ENCODE data around the gene BANF1. TPM values are rescaled to one million over a fixed set of nuclear protein-coding genes. Genes with fewer than 3 reads are reported as not detected.

BANF1 gene
- total RNA-seq, 2 experiments from 2014 or later = 264 to 280 TPM

DNA sequence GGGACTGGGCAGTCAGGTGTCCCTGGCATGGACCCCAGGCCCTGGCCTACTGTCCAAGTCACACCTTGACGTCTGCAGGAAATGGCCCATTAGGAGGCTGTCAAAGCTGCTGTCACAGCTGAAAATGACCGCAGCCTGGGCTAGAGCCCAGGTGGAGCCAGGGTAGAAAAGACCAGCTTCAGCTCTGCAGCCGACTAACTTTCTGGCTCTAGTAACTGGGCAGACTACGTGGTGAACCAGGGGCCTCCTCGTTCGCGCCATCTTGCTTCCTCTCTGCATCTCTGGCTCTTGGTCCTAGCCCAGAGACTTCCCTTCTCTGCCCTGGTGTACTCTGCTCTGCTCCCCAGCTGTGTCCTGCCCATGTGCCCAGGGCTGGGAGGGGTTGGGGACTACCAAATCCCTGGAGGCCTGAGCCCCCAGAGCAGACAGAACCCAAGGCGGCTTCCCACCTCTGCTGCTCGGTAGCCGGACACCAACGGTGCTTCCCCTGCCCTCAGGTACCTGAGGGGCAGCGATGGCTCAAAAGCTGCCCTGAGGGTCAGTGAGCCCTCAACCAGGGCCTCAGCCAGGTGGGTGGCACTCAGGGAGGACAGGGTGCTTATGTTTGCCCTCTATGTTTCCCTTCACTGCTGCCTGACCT, 21.1 kb upstream of the BANF1 start:
- Mint-ChIP-seq H3K27ac (no peak overlapping the region), H3K36me3 (peaks cover 16% of the 10 kb centered on the region)
- intact Hi-C loops (cut with micrococcal nuclease) = no loop called here

GRCh38 chr11:65981972-65982823, 20.1 kb upstream of the BANF1 start:
- peaks cover 13% of the 10 kb centered on the region for H3K36me3 Mint-ChIP-seq
- ChIA-PET CTCF (interaction anchor here (0.9 to 1.3 kb wide), 2 partner anchors 17 to 92 kb away, joined by 3 to 4 read pairs; partner anchors contain the start of gene CCDC85B), POLR2A (interaction anchor here (0.7 to 0.8 kb wide), 2 partner anchors 98 to 320 kb away, joined by 3 read pairs; no protein-coding TSS in a partner anchor)
- no peak overlapping the region for H3K4me3 Mint-ChIP-seq
- no peak overlapping the region for H3K27ac Mint-ChIP-seq
- DNase-seq = no peak
- intact Hi-C loops (cut with micrococcal nuclease) = no loop called here
- H3K9me3 Mint-ChIP-seq = no peaks in the 10 kb centered on the region
- H3K4me1 Mint-ChIP-seq (ENCODE audit: low read depth) = no peaks in the 10 kb centered on the region
- no peaks in the 10 kb centered on the region for H3K27me3 Mint-ChIP-seq

More for the DNA sequence above, 21.1 kb upstream of the BANF1 start:
- POLR2A ChIA-PET = no interaction called here
- H3K4me3 Mint-ChIP-seq = no peak overlapping the region
- CTCF ChIA-PET = interaction anchor here (1.0 kb wide), 1 partner anchor 97 kb away, joined by 3 read pairs; no protein-coding TSS in a partner anchor
- H3K9me3 Mint-ChIP-seq = no peaks in the 10 kb centered on the region
- DNase-seq = no peak
- no peaks in the 10 kb centered on the region for H3K27me3 Mint-ChIP-seq
- H3K4me1 Mint-ChIP-seq (ENCODE audit: low read depth) = no peaks in the 10 kb centered on the region

DNA sequence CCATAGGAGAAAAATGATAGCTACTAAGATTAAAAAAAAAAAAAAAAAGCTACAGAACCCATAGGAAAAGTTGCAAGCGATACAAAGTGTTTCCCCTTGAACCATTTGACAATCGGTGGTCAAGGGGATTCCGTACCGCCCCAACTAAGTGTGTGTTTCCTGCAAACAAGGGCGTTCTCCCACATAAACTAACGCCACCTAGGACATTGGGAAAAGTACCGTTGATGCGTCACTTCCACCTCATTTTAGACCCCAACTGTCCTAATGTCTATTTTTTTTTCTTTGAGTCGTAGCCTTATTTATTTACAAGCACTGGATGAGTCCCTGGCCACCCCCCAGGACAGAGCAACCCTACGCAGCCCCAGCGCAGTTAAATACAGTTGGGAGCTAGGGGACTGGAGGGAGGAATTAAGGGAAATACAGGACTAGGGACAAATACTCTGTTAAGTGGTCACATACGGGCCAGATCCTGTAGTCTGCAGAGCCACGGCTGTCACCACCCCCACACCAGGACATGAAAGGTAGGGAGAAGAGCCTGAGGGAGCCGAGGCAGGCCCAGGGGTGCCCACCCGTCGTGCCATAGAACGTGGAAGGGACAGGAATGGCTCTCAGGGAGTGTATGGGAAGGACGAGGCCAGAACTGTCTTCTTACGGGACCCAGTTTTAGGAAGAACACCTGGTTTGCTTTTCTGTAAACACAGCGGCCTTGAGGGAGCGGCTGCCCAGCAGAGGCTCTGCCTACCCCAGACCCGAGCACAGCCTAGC, 19.3 kb upstream of the BANF1 start:
- DNase-seq = no peak
- Mint-ChIP-seq H3K9me3 (no peaks in the 10 kb centered on the region), H3K36me3 (peaks cover 9% of the 10 kb centered on the region), H3K4me3 (no peak overlapping the region), H3K27me3 (no peaks in the 10 kb centered on the region), H3K27ac (no peak overlapping the region), H3K4me1 (ENCODE audit: low read depth) (no peaks in the 10 kb centered on the region)
- ChIA-PET POLR2A (interaction anchor here (0.7 to 0.8 kb wide), 2 partner anchors 99 to 321 kb away, joined by 3 read pairs; no protein-coding TSS in a partner anchor), CTCF (interaction anchor here (0.9 to 1.3 kb wide), 2 partner anchors 16 to 93 kb away, joined by 3 to 4 read pairs; partner anchors contain the start of gene CCDC85B)
- intact Hi-C loops (cut with micrococcal nuclease) = no loop called here

GRCh38 chr11:65983589-65983987, 18.7 kb upstream of the BANF1 start:
- no peak for DNase-seq
- CTCF ChIA-PET = interaction anchor here (1.3 kb wide), 1 partner anchor 93 kb away, joined by 4 read pairs; the partner anchor contains the start of gene CCDC85B
- Mint-ChIP-seq H3K4me1 (ENCODE audit: low read depth) (no peaks in the 10 kb centered on the region), H3K27ac (no peak overlapping the region), H3K9me3 (no peaks in the 10 kb centered on the region), H3K36me3 (peaks cover 6% of the 10 kb centered on the region), H3K27me3 (no peaks in the 10 kb centered on the region), H3K4me3 (no peak overlapping the region)
- intact Hi-C loops (cut with micrococcal nuclease) = no loop called here
- POLR2A ChIA-PET = interaction anchor here (0.8 kb wide), 1 partner anchor 100 kb away, joined by 3 read pairs; no protein-coding TSS in a partner anchor

DNA sequence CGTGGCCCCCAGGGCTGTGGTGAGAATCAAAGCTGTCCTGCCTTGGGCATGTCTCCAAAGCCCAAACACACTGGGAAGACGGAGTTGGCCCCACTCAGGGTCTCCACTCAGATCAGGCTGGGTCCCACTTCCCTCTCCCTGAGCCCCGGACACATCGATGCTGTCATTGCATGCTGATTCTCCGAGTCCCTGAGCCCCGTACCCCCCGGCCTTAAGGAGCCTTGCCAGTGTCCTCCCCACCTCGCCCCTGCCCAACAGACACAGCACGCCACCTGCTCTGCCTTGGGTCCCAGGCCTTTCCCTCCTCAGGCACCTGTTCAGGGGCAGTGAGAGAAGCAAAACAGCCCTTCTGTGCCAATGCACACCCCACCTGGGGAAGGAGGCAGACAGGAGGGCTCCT, 15.0 kb upstream of the BANF1 start:
- Mint-ChIP-seq H3K27me3 (no peaks in the 10 kb centered on the region), H3K4me1 (ENCODE audit: low read depth) (peaks cover 4% of the 10 kb centered on the region), H3K36me3 (peaks cover 8% of the 10 kb centered on the region), H3K4me3 (no peak overlapping the region), H3K9me3 (no peaks in the 10 kb centered on the region), H3K27ac (no peak overlapping the region)
- DNase-seq = no peak
- CTCF ChIA-PET = interaction anchor here (1.0 to 6.3 kb wide), 2 partner anchors 69 to 100 kb away, joined by 3 to 156 read pairs; partner anchors contain the start of genes C11orf68, CCDC85B and FIBP
- intact Hi-C loops (cut with micrococcal nuclease) = no loop called here
- POLR2A ChIA-PET = interaction anchor here (1.3 kb wide), 1 partner anchor 97 kb away, joined by 3 read pairs; the partner anchor contains the start of gene CCDC85B

- no peaks in the 10 kb centered on the region for H3K27me3 Mint-ChIP-seq
- POLR2A ChIA-PET = interaction anchor here (0.6 to 1.3 kb wide), 2 partner anchors 98 to 104 kb away, joined by 3 read pairs; partner anchors contain the start of gene CCDC85B
- no peaks in the 10 kb centered on the region for H3K9me3 Mint-ChIP-seq
- H3K27ac Mint-ChIP-seq = peak overlapping the region; percentile 74
- peaks cover 8% of the 10 kb centered on the region for H3K36me3 Mint-ChIP-seq
- CTCF ChIA-PET = interaction anchor here (0.6 to 6.3 kb wide), 22 partner anchors 10 to 277 kb away, joined by 3 to 156 read pairs (median 4); partner anchors contain the start of genes AP5B1, BANF1, CCDC85B and EIF1AD
- intact Hi-C loops (cut with micrococcal nuclease) = loop anchor here (1.0 kb wide), 5 partner anchors 33 to 278 kb away; partner anchors contain the start of genes C11orf68 and DRAP1
- peak; percentile 95 for DNase-seq
- H3K4me3 Mint-ChIP-seq = no peak overlapping the region
- peaks cover 4% of the 10 kb centered on the region for H3K4me1 Mint-ChIP-seq (ENCODE audit: low read depth)
These were observed 13.3 kb upstream of the BANF1 start for GRCh38 chr11:65988791-65989592.

- Mint-ChIP-seq H3K4me3 (no peak overlapping the region), H3K9me3 (no peaks in the 10 kb centered on the region), H3K36me3 (peaks cover 11% of the 10 kb centered on the region), H3K4me1 (ENCODE audit: low read depth) (peaks cover 6% of the 10 kb centered on the region), H3K27ac (no peak overlapping the region), H3K27me3 (no peaks in the 10 kb centered on the region)
- intact Hi-C loops (cut with micrococcal nuclease) = no loop called here
- DNase-seq = no peak
- ChIA-PET POLR2A (no interaction called here), CTCF (interaction anchor here (0.9 to 6.3 kb wide), 6 partner anchors 11 to 287 kb away, joined by 3 to 156 read pairs (median 6); partner anchors contain the start of genes BANF1, CCDC85B, FIBP and KAT5)
These were observed 10.2 kb upstream of the BANF1 start for GRCh38 chr11:65992056-65992455.

DNA sequence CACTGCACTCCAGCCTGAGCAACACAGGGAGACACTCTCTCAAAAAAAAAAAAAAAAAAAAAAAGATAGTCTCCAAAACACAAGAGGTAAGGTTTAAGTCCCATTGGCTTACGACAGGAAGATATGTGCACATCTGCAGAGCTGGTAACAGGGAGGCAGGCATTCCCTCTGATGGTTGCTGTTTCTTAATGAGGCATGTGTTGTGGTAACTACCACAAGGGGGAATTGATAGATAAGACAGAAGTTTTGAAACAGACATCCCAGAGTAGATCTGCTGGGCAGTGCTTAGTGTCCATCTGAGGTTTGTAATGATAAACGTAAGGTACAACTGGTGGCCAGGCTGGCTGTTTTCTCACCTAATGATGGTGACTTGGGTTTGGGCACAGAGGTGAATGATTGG, 5.0 kb upstream of the BANF1 start:
- peaks cover 34% of the 10 kb centered on the region for H3K36me3 Mint-ChIP-seq
- no peak overlapping the region for H3K27ac Mint-ChIP-seq
- ChIA-PET POLR2A (no interaction called here), CTCF (no interaction called here)
- intact Hi-C loops (cut with micrococcal nuclease) = no loop called here
- H3K4me3 Mint-ChIP-seq = no peak overlapping the region
- no peaks in the 10 kb centered on the region for H3K9me3 Mint-ChIP-seq
- peaks cover 24% of the 10 kb centered on the region for H3K4me1 Mint-ChIP-seq (ENCODE audit: low read depth)
- no peaks in the 10 kb centered on the region for H3K27me3 Mint-ChIP-seq
- no peak for DNase-seq

DNA sequence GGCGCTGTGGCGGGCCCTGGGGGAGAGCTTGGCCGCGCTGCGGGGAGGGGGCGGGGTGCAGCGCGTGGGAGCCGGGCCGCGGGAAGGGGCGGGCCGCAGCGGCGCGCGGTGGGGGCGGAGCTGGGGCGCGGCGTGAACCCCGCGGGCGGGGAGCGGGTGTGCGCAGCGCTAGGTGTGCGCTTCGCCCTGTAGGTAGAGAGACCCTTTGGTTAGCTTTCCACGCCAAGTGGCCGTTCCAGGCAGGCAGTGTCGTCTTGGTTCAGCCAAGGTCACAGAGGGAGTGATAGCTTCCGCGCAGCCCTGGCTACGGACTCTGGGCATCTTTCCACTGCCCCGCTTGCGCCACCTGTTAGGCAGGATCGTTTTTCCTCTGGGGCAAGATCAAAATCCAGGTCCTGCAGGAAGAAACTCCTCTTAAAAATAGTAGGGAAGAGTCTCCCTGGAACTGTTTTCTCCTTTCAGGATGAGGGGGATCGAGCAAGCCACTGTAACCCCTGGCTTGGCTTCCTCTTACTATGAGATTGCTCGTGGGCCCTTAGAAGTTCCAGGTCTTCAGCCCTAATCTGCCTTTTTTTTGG, 434 bp downstream of the BANF1 start:
- Mint-ChIP-seq H3K4me1 (ENCODE audit: low read depth) (peaks cover 35% of the 10 kb centered on the region), H3K36me3 (peaks cover 39% of the 10 kb centered on the region), H3K27me3 (no peaks in the 10 kb centered on the region), H3K9me3 (no peaks in the 10 kb centered on the region), H3K4me3 (peak overlapping the region; percentile 99), H3K27ac (peak overlapping the region; percentile 99)
- no peak for DNase-seq
- intact Hi-C loops (cut with micrococcal nuclease) = loop anchor here (1.0 to 5.0 kb wide), 6 partner anchors 41 to 290 kb away; partner anchors contain the start of genes AP5B1, CFL1, KAT5 and SART1
- CTCF ChIA-PET = interaction anchor here (0.5 to 1.6 kb wide), 16 partner anchors 11 to 291 kb away, joined by 3 to 11 read pairs (median 4); partner anchors contain the start of genes CCDC85B, CFL1, FIBP and KAT5
- POLR2A ChIA-PET = interaction anchor here (0.6 to 1.4 kb wide), 13 partner anchors 41 to 290 kb away, joined by 3 to 8 read pairs (median 3); partner anchors contain the start of genes CFL1, FIBP, FOSL1 and KAT5

GRCh38 chr11:66003291-66003690, 988 bp downstream of the BANF1 start:
- POLR2A ChIA-PET = interaction anchor here (0.8 to 1.1 kb wide), 5 partner anchors 68 to 253 kb away, joined by 3 to 4 read pairs (median 3); partner anchors contain the start of genes FIBP and PACS1

More at GRCh38 chr11:66003291-66003690, 988 bp downstream of the BANF1 start:
- Mint-ChIP-seq H3K36me3 (peaks cover 37% of the 10 kb centered on the region), H3K9me3 (no peaks in the 10 kb centered on the region), H3K4me1 (ENCODE audit: low read depth) (peaks cover 35% of the 10 kb centered on the region), H3K4me3 (peak overlapping the region; percentile 99), H3K27ac (peak overlapping the region; percentile 99), H3K27me3 (no peaks in the 10 kb centered on the region)
- DNase-seq = no peak
- CTCF ChIA-PET = interaction anchor here (1.0 to 1.6 kb wide), 7 partner anchors 20 to 132 kb away, joined by 3 to 9 read pairs (median 5); partner anchors contain the start of genes CCDC85B and SF3B2
- intact Hi-C loops (cut with micrococcal nuclease) = loop anchor here (2.0 to 5.0 kb wide), 2 partner anchors 129 to 222 kb away; partner anchors contain the start of gene AP5B1

All from activated CD4-positive, alpha-beta memory T cell treated with anti-CD3 and anti-CD28 coated beads for 36 hours (primary cell).